Trophoblast cell (in vitro differentiated cells and primary cell): ENCODE data around the gene HMGCR.
"Not testable (repeated sequence)": the region's sequence is repeated elsewhere in the genome, so short reads cannot be mapped to it uniquely, and the experiment has no call there.

Experiments
- DNase-seq, 2 donors: peaks; one replicate each; pipeline ENCODE4 v3.0.0-alpha.2; 2016
- H2AFZ ChIP-seq: 2 replicates; pipeline ENCODE4 v1.6.1; 2013; ENCODE audit warnings: low read length, moderate library complexity, mild to moderate bottlenecking; ENCODE audit not compliant: insufficient read depth, poor library complexity
- H2AK5ac ChIP-seq: 2 replicates; pipeline ENCODE4 v1.6.1; 2013; ENCODE audit warnings: mild to moderate bottlenecking, low read length
- H2BK120ac ChIP-seq: 2 replicates; pipeline ENCODE4 v1.6.1; 2013; ENCODE audit warnings: low read length, mild to moderate bottlenecking, moderate library complexity; ENCODE audit not compliant: insufficient read depth, poor library complexity
- H2BK12ac ChIP-seq: 2 replicates; pipeline ENCODE4 v1.6.1; 2013; ENCODE audit warnings: mild to moderate bottlenecking, low read length, moderate library complexity
- H2BK5ac ChIP-seq: 2 replicates; pipeline ENCODE4 v1.6.1; 2013; ENCODE audit warnings: low read length, low read depth, moderate library complexity, mild to moderate bottlenecking; ENCODE audit not compliant: poor library complexity
- H3K14ac ChIP-seq: 2 replicates; pipeline ENCODE4 v1.6.1; 2013; ENCODE audit warnings: mild to moderate bottlenecking, low read length
- H3K18ac ChIP-seq: 2 replicates; pipeline ENCODE4 v1.6.1; 2013; ENCODE audit warnings: mild to moderate bottlenecking, low read length
- H3K23ac ChIP-seq: 2 replicates; pipeline ENCODE4 v1.6.1; 2013; ENCODE audit warnings: low read length
- H3K27ac ChIP-seq: 2 replicates; pipeline ENCODE4 v1.5.1; 2013; ENCODE audit warnings: low read depth, mild to moderate bottlenecking, inconsistent platforms, low read length, moderate library complexity
- H3K27me3 ChIP-seq: 2 replicates; pipeline ENCODE4 v1.6.1; 2013; ENCODE audit warnings: inconsistent platforms, mild to moderate bottlenecking, low read length, moderate library complexity; ENCODE audit not compliant: insufficient read depth
- H3K36me3 ChIP-seq, 2 experiments: 1 replicate in 1 of 2; 2 replicates in 1 of 2; pipeline ENCODE4 v1.6.1; 2013; ENCODE audit warnings: low read length in 2 of 2, mild to moderate bottlenecking in 2 of 2, moderate library complexity in 1 of 2; ENCODE audit not compliant: insufficient read depth in 2 of 2, control insufficient read depth in 1 of 2
- H3K4ac ChIP-seq: 2 replicates; pipeline ENCODE4 v1.6.1; 2013; ENCODE audit warnings: low read depth, mild to moderate bottlenecking, low read length, moderate library complexity
- H3K4me1 ChIP-seq, 2 experiments: 1 replicate in 1 of 2; 2 replicates in 1 of 2; pipeline ENCODE4 v1.6.1; 2013; ENCODE audit warnings: low read length in 2 of 2, mild to moderate bottlenecking in 2 of 2, moderate library complexity in 1 of 2; ENCODE audit not compliant: insufficient read depth in 2 of 2, control insufficient read depth in 1 of 2
- H3K4me2 ChIP-seq: 2 replicates; pipeline ENCODE4 v1.6.1; 2013; ENCODE audit warnings: inconsistent platforms, mild to moderate bottlenecking, low read length, moderate library complexity
- H3K4me3 ChIP-seq: 2 replicates; pipeline ENCODE4 v1.5.1; 2013; ENCODE audit warnings: mild to moderate bottlenecking, low read depth, low read length, inconsistent platforms
- H3K79me1 ChIP-seq: one replicate; pipeline ENCODE4 v1.6.1; 2013; ENCODE audit warnings: low read length
- H3K79me2 ChIP-seq: 2 replicates; pipeline ENCODE4 v1.6.1; 2013; ENCODE audit warnings: low read length, mild to moderate bottlenecking; ENCODE audit not compliant: control insufficient read depth, insufficient read depth, poor library complexity
- H3K9ac ChIP-seq: 2 replicates; pipeline ENCODE4 v1.6.1; 2013; ENCODE audit warnings: mild to moderate bottlenecking, low read length
- H3K9me3 ChIP-seq: 2 replicates; pipeline ENCODE4 v1.6.1; 2013; ENCODE audit warnings: low read depth, mild to moderate bottlenecking, control low read depth, inconsistent platforms, low read length; ENCODE audit not compliant: insufficient read depth
- H4K12ac ChIP-seq: 2 replicates; pipeline ENCODE4 v1.6.1; 2013; ENCODE audit warnings: low read depth, mild to moderate bottlenecking, low read length, moderate library complexity
- H4K8ac ChIP-seq: 2 replicates; pipeline ENCODE4 v1.6.1; 2013; ENCODE audit warnings: low read depth, mild to moderate bottlenecking, low read length, moderate library complexity
- H4K91ac ChIP-seq: one replicate; pipeline ENCODE4 v1.6.1; 2013; ENCODE audit warnings: low read depth, mild to moderate bottlenecking, low read length, moderate library complexity
- WGBS: extraction: QIAGEN DNeasy Blood & Tissue Kit; methylation state at CpG from one replicate; pipeline ENCODE4 v1.1.7; 2013; ENCODE audit warnings: missing lambda C conversion rate; ENCODE audit not compliant: insufficient read length, insufficient coverage; ENCODE audit errors: extremely low coverage; 5-methylcytosine and 5-hydroxymethylcytosine counted together

HMGCR gene

DNA sequence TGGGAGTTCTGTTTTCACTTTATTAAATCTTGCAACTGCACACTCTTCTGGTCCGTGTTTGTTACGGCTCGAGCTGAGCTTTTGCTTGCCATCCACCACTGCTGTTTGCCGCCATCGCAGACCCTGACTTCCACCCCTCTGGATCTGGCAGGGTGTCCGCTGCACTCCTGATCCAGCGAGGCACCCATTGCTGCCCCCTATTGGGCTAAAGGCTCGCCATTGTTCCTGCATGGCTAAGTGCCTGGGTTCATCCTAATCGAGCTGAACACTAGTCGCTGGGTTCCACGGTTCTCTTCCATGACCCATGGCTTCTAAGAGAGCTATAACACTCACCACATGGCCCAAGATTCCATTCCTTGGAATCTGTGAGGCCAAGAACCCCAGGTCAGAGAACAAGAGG is 32.5 kb upstream of the HMGCR start:
- not testable (repeated sequence) for H3K4me2 ChIP-seq, H4K91ac ChIP-seq
- no CpG with 5 or more reads among the region's 11 CpGs for WGBS

DNA sequence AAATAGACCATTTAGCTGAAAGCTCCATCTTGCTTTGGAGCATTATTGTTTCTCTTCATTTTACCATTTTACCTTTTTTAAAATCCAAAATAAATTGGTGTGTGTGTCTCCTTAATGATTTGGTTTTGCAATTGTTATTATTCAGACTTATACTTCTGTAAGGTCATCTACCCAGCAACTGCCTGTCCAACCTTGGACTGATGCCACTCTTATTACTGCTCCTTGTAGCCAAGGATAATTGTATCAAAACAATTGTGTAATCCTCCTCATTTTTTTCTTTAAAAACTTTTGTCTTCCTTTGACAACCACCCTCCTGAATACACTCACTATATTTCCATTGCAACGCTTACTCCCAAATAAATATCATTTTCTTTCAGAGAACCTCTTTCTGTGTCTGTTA is 30.3 kb upstream of the HMGCR start:
- H4K91ac ChIP-seq, result no peak overlapping the region
- H2BK12ac ChIP-seq, result no peak overlapping the region
- WGBS, result no CpG with 5 or more reads among the region's 1 CpG
- H3K9ac ChIP-seq, result no peak overlapping the region
- H2BK120ac ChIP-seq, result no peak overlapping the region
- H3K18ac ChIP-seq, result no peak overlapping the region
- H2AFZ ChIP-seq, result no peak overlapping the region
- H3K27ac ChIP-seq, result no peak overlapping the region
- H3K4me2 ChIP-seq, result no peak overlapping the region
- H3K36me3 ChIP-seq, result no peaks in the 10 kb centered on the region
- no peaks in the 10 kb centered on the region for H3K79me1 ChIP-seq
- no peak overlapping the region for H3K4me3 ChIP-seq
- no peak overlapping the region for H4K8ac ChIP-seq
- H3K27me3 ChIP-seq, result no peaks in the 10 kb centered on the region
- no peaks in the 10 kb centered on the region for H3K4me1 ChIP-seq
- no peak for DNase-seq
- no peaks in the 10 kb centered on the region for H3K79me2 ChIP-seq
- H3K23ac ChIP-seq, result no peak overlapping the region
- H3K9me3 ChIP-seq, result no peaks in the 10 kb centered on the region
- H3K14ac ChIP-seq, result no peak overlapping the region
- no peak overlapping the region for H2BK5ac ChIP-seq
- H3K4ac ChIP-seq, result no peak overlapping the region
- no peak overlapping the region for H2AK5ac ChIP-seq
- no peak overlapping the region for H4K12ac ChIP-seq

More for the DNA sequence above, 32.5 kb upstream of the HMGCR start:
- not testable (repeated sequence) for H3K9me3 ChIP-seq, H3K27me3 ChIP-seq, H4K8ac ChIP-seq, H2AK5ac ChIP-seq, H3K36me3 ChIP-seq, H3K18ac ChIP-seq, H3K9ac ChIP-seq, H3K14ac ChIP-seq, H3K79me1 ChIP-seq, H3K4me1 ChIP-seq, H3K4ac ChIP-seq, H3K4me3 ChIP-seq, H2BK5ac ChIP-seq, H2BK12ac ChIP-seq, DNase-seq, H2AFZ ChIP-seq, H3K27ac ChIP-seq, H3K79me2 ChIP-seq, H2BK120ac ChIP-seq, H3K23ac ChIP-seq, H4K12ac ChIP-seq

DNA sequence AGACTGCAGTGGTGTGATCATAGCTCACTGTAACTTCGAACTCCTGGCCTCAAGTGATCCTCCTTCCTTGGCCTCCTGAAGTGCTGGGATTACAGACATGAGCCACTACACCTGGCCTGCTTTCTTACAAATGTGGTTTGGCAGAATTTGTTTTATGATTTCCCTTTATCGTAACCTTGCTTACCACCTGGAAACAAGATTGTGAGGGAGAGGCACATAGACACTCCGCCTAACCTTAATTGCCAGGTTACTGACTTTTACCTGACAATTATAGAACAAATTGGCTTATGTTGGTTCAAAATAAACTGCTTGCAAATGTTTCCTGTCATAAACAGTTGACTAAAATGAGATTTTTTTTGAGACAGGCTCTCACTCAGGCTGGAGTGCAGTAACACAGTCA is 26.8 kb upstream of the HMGCR start:
- H3K9ac ChIP-seq, result no peak overlapping the region
- H3K27me3 ChIP-seq, result no peaks in the 10 kb centered on the region
- no peak overlapping the region for H3K14ac ChIP-seq
- H2BK12ac ChIP-seq, result no peak overlapping the region
- WGBS, result no CpG with 5 or more reads among the region's 3 CpGs
- H2BK120ac ChIP-seq, result no peak overlapping the region
- H4K8ac ChIP-seq, result no peak overlapping the region
- H3K23ac ChIP-seq, result no peak overlapping the region
- no peak overlapping the region for H4K91ac ChIP-seq
- no peak overlapping the region for H4K12ac ChIP-seq
- H3K79me1 ChIP-seq, result no peaks in the 10 kb centered on the region
- no peaks in the 10 kb centered on the region for H3K9me3 ChIP-seq
- no peaks in the 10 kb centered on the region for H3K36me3 ChIP-seq
- no peak overlapping the region for H3K4ac ChIP-seq
- no peak overlapping the region for H3K4me3 ChIP-seq
- H3K27ac ChIP-seq, result no peak overlapping the region
- H3K4me2 ChIP-seq, result no peak overlapping the region
- H3K4me1 ChIP-seq, result no peaks in the 10 kb centered on the region
- H2AFZ ChIP-seq, result no peak overlapping the region
- DNase-seq, result no peak
- no peak overlapping the region for H2BK5ac ChIP-seq
- no peaks in the 10 kb centered on the region for H3K79me2 ChIP-seq
- no peak overlapping the region for H3K18ac ChIP-seq
- H2AK5ac ChIP-seq, result no peak overlapping the region

DNA sequence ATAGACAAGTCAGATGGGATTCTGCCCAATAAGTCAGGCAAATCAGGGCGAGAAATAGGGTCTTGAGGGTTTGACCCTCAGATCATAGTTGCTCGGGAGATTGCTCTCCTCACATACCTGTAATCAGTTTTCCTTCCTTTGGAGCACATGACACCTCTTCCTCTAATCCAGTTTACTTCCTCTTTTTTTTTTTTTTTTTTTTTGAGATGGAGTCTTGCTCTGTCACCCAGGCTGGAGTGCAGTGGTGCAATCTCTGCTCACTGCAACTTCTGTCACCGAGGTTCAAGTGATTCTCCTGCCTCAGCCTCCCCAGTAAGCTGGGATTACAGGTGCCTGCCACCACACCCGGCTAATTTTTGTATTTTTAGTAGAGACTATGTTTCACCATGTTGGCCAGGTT is 17.9 kb upstream of the HMGCR start:
- not testable (repeated sequence) for DNase-seq

More for the DNA sequence above, 17.9 kb upstream of the HMGCR start:
- not testable (repeated sequence) for H2BK120ac ChIP-seq, H3K79me1 ChIP-seq, H3K9me3 ChIP-seq, H2BK12ac ChIP-seq, H4K91ac ChIP-seq, H3K14ac ChIP-seq, H3K9ac ChIP-seq, H3K4me3 ChIP-seq, H3K23ac ChIP-seq, H2AK5ac ChIP-seq, H3K4ac ChIP-seq, H3K36me3 ChIP-seq, H2BK5ac ChIP-seq, H3K79me2 ChIP-seq, H3K27me3 ChIP-seq, H3K4me2 ChIP-seq, H3K18ac ChIP-seq, H4K12ac ChIP-seq, H3K27ac ChIP-seq, H4K8ac ChIP-seq, H2AFZ ChIP-seq
- peaks cover 4 to 13% of the 10 kb centered on the region in 2 experiments for H3K4me1 ChIP-seq
- no CpG with 5 or more reads among the region's 4 CpGs for WGBS
